GM23338 (cell line): ENCODE data around the gene GRIN2D. TPM values are rescaled to one million over a fixed set of nuclear protein-coding genes. Genes with fewer than 3 reads are reported as not detected.

Source experiments
- ATAC-seq: fragments of 200-7000 bp; cut with Tn5 transposase; 3 replicates; pipeline ENCODE4 v1.9.1; 2020
- DNase-seq: peaks from one replicate; pipeline ENCODE4 v3.0.0-alpha.2; 2015; ENCODE audit warnings: low spot score
- H2AFZ ChIP-seq: fragments of 200-600 bp; sonication (generic); 2 replicates; pipeline ENCODE4 v1.8.0; 2016; ENCODE audit warnings: antibody characterized with exemption, mild to moderate bottlenecking, moderate library complexity
- H3F3A ChIP-seq: fragments of 200-600 bp; sonication (generic); replicated peaks from 2 replicates; pipeline ENCODE4 v1.8.0; 2017; ENCODE audit warnings: antibody characterized with exemption, mixed run types, low read depth
- H3K27ac ChIP-seq: fragments of 200-600 bp; sonication (generic); 2 replicates; pipeline ENCODE4 v1.6.1; 2016; ENCODE audit warnings: low read depth
- H3K27me3 ChIP-seq: fragments of 200-600 bp; sonication (generic); 2 replicates; pipeline ENCODE4 v1.8.0; 2016; ENCODE audit warnings: mild to moderate bottlenecking, mixed run types, moderate library complexity; ENCODE audit not compliant: insufficient read depth
- H3K36me3 ChIP-seq: fragments of 200-600 bp; sonication (generic); 2 replicates; pipeline ENCODE4 v1.8.0; 2016; ENCODE audit warnings: mild to moderate bottlenecking; ENCODE audit not compliant: insufficient read depth
- H3K4me1 ChIP-seq: fragments of 200-600 bp; sonication (generic); 2 replicates; pipeline ENCODE4 v1.8.0; 2016; ENCODE audit warnings: mild to moderate bottlenecking, moderate library complexity; ENCODE audit not compliant: insufficient read depth
- H3K4me2 ChIP-seq: fragments of 200-600 bp; sonication (generic); 2 replicates; pipeline ENCODE4 v1.7.1; 2017; ENCODE audit warnings: mixed run types
- H3K4me3 ChIP-seq: fragments of 200-600 bp; sonication (generic); 2 replicates; pipeline ENCODE4 v1.6.1; 2016; ENCODE audit warnings: mixed run types
- H3K79me2 ChIP-seq: fragments of 200-600 bp; sonication (generic); replicated peaks from 2 replicates; pipeline ENCODE4 v1.8.0; 2017; ENCODE audit warnings: mild to moderate bottlenecking; ENCODE audit not compliant: insufficient read depth
- H3K9me2 ChIP-seq: fragments of 200-600 bp; sonication (generic); 2 replicates; pipeline ENCODE4 v1.8.0; 2017; ENCODE audit not compliant: insufficient read depth
- H4K20me1 ChIP-seq: fragments of 200-600 bp; sonication (generic); replicated peaks from 2 replicates; pipeline ENCODE4 v1.8.0; 2017; ENCODE audit warnings: mild to moderate bottlenecking; ENCODE audit not compliant: insufficient read depth
- H3K27ac Mint-ChIP-seq: 2 replicates; pipeline ENCODE4 v1.8.0; 2020; ENCODE audit warnings: inconsistent platforms, mild to moderate bottlenecking, moderate library complexity, mixed read lengths
- H3K27me3 Mint-ChIP-seq: 3 replicates; pipeline ENCODE4 v1.8.0; 2022; ENCODE audit warnings: low read depth, mild to moderate bottlenecking, moderate library complexity, mixed read lengths, inconsistent platforms; ENCODE audit not compliant: insufficient read depth, poor library complexity
- H3K36me3 Mint-ChIP-seq: 3 replicates; pipeline ENCODE4 v1.8.0; 2021; ENCODE audit warnings: low read depth, mild to moderate bottlenecking, inconsistent platforms, moderate library complexity, mixed read lengths
- H3K4me1 Mint-ChIP-seq: 3 replicates; pipeline ENCODE4 v1.8.0; 2020; ENCODE audit warnings: mild to moderate bottlenecking, inconsistent platforms, mixed read lengths
- H3K4me3 Mint-ChIP-seq: 3 replicates; pipeline ENCODE4 v1.8.0; 2021; ENCODE audit warnings: moderate library complexity, mild to moderate bottlenecking, inconsistent platforms, mixed read lengths
- H3K9me3 Mint-ChIP-seq: 3 replicates; pipeline ENCODE4 v1.8.0; 2020; ENCODE audit warnings: moderate library complexity, mild to moderate bottlenecking, inconsistent platforms, mixed read lengths
- CREB1 ChIP-seq: fragments of 250-450 bp; sonication (Bioruptor Pico); IDR thresholded peaks from 2 replicates; pipeline ENCODE4 v1.5.0; 2020; ENCODE audit warnings: low read depth, mild to moderate bottlenecking, moderate library complexity
- CTCF ChIP-seq, 2 experiments: fragments of 200-600 bp in 1 of 2; sonication (generic) in 1 of 2; conservative IDR thresholded peaks; 2 replicates each; pipeline versions ENCODE4 v1.5.1 to v1.6.1; 2016 to 2017; ENCODE audit warnings: antibody characterized with exemption in 2 of 2, low read depth in 2 of 2, mild to moderate bottlenecking in 2 of 2, moderate library complexity in 1 of 2
- ETS1 ChIP-seq: IDR thresholded peaks from 2 replicates; pipeline ENCODE4 v1.6.1; 2016; ENCODE audit warnings: antibody characterized with exemption
- EZH2 ChIP-seq: fragments of 200-600 bp; sonication (generic); IDR thresholded peaks from one replicate; pipeline ENCODE4 v1.8.0; 2017; ENCODE audit warnings: antibody characterized with exemption, mild to moderate bottlenecking, low read depth; ENCODE audit not compliant: unreplicated experiment
- EZH2phosphoT487 ChIP-seq: fragments of 200-600 bp; sonication (generic); IDR thresholded peaks from one replicate; pipeline ENCODE4 v1.8.1; 2018; ENCODE audit warnings: antibody characterized with exemption; ENCODE audit not compliant: unreplicated experiment
- JUNB ChIP-seq: IDR thresholded peaks from one replicate; pipeline ENCODE4 v1.6.1; 2016; ENCODE audit warnings: antibody characterized with exemption; ENCODE audit not compliant: unreplicated experiment
- REST ChIP-seq: IDR thresholded peaks from one replicate; pipeline ENCODE4 v1.6.1; 2018; ENCODE audit warnings: antibody characterized with exemption; ENCODE audit not compliant: unreplicated experiment
- STAT1 ChIP-seq: IDR thresholded peaks from one replicate; pipeline ENCODE4 v1.6.1; 2016; ENCODE audit warnings: antibody characterized with exemption; ENCODE audit not compliant: unreplicated experiment
- ZNF114 ChIP-seq: fragments of 250-450 bp; sonication (Bioruptor Pico); IDR thresholded peaks from 2 replicates; pipeline ENCODE4 v1.5.0; 2020; ENCODE audit warnings: mild to moderate bottlenecking, moderate library complexity
- ZNF462 ChIP-seq: fragments of 250-450 bp; sonication (Bioruptor Pico); IDR thresholded peaks from 2 replicates; pipeline ENCODE4 v1.5.0; 2020; ENCODE audit warnings: mild to moderate bottlenecking, moderate library complexity
- polyA plus RNA-seq: library from polyadenylated mRNA; unstranded; fragments of >200 nt; fragmentation: Nextera tagmentation; extraction: Ambion mirVana; gene quantifications from 2 replicates; pipeline ENCODE4 v1.2.1, GENCODE V29; 2016
- total RNA-seq: library from RNA; depleted of rRNA; stranded (reverse); fragments of >200 nt; shearing (Covaris generic); gene quantifications from 2 replicates; pipeline ENCODE4 v1.2.3, GENCODE V29; 2014

Gene GRIN2D
- total and polyA plus RNA-seq, 2 experiments from 2014 or later: 4.4 to 20.0 TPM

DNA sequence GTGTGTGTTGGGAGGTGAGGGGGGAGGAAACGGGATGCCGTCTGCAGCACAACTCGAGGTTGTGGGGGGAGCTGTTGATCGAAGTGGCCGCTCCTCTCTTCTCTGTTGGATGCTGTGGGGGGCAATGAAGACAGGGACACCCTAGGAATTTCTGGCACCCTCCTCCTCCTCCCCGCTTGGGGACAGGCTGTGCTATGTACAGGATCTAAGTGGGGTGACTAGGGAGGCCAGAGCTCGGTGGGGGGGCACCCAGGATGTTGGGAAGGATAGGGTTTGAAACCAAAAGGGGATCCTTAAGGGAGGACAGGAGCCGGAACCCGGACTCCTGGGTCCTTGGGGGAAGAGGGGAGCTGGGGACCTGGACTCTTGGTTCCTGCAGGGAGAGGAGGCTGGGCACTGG is 2.0 kb downstream of the GRIN2D start:
- H3K36me3 Mint-ChIP-seq: peaks cover 4% of the 10 kb centered on the region; the same call in 1 of the 3 replicates
- H3K4me1 Mint-ChIP-seq: peaks cover 56% of the 10 kb centered on the region
- Histone ChIP-seq H3F3A (peaks cover 16% of the 10 kb centered on the region), H3K9me2 (no peaks in the 10 kb centered on the region), H3K36me3 (no peaks in the 10 kb centered on the region), H3K4me3 (peak overlapping the region; percentile 74), H3K27ac (no peak overlapping the region), H3K4me2 (peak overlapping the region; percentile 95), H4K20me1 (no peaks in the 10 kb centered on the region), H3K4me1 (peaks cover 49% of the 10 kb centered on the region), H2AFZ (no peak overlapping the region), H3K27me3 (peaks cover 62% of the 10 kb centered on the region), H3K79me2 (peaks cover 8% of the 10 kb centered on the region)
- H3K27ac Mint-ChIP-seq: no peak overlapping the region
- DNase-seq (no peak), ATAC-seq (no peak)
- peaks cover 5% of the 10 kb centered on the region; the same call in 2 of the 3 replicates for H3K9me3 Mint-ChIP-seq
- H3K27me3 Mint-ChIP-seq: peaks cover 61% of the 10 kb centered on the region
- peak overlapping the region; percentile 73 for H3K4me3 Mint-ChIP-seq
- TF ChIP-seq CREB1 (CRISPR knock-in tag) (no peak), ZNF114 (no peak), ETS1 (no peak), CTCF (conservative IDR thresholded peaks at IDR 0.05; ENCODE audit: low read depth in 2 of 2) (no peak), EZH2 (no peak), EZH2phosphoT487 (no peak), STAT1 (no peak), JUNB (no peak), REST (no peak), ZNF462 (CRISPR knock-in tag) (no peak)
